Vagina (tissue), 2 donors: Measurements from ENCODE around the gene CBFB. TPM values are rescaled to one million over a fixed set of nuclear protein-coding genes. Genes with fewer than 3 reads are reported as not detected.

Source experiments
- DNase-seq, 2 donors: peaks; one replicate each; pipeline ENCODE4 v3.0.0-alpha.2; 2017; ENCODE audit errors: extremely low spot score in 2 of 2
- H3K27ac ChIP-seq: fragments of 200-600 bp; sonication (generic); one replicate; pipeline ENCODE4 v1.5.1; 2019
- H3K27me3 ChIP-seq: fragments of 200-600 bp; sonication (generic); one replicate; pipeline ENCODE4 v1.5.1; 2019
- H3K36me3 ChIP-seq, 2 donors: fragments of 200-600 bp; sonication (generic); one replicate each; pipeline ENCODE4 v1.5.1; 2017 to 2019
- H3K4me1 ChIP-seq: fragments of 200-600 bp; sonication (generic); one replicate; pipeline ENCODE4 v1.5.1; 2019
- H3K4me3 ChIP-seq, 2 donors: fragments of 200-600 bp; sonication (generic); 1 replicate in 1 of 2; 2 replicates in 1 of 2; pipeline ENCODE4 v1.5.1; 2016 to 2019
- H3K9me3 ChIP-seq: fragments of 200-600 bp; sonication (generic); one replicate; pipeline ENCODE4 v1.5.1; 2019
- POLR2A ChIP-seq, 2 donors: fragments of 450-650 bp; IDR thresholded peaks; one replicate each; pipeline ENCODE4 v1.6.1; 2017; ENCODE audit warnings: antibody characterized with exemption in 2 of 2, mild to moderate bottlenecking in 2 of 2, moderate library complexity in 2 of 2
- POLR2AphosphoS5 ChIP-seq, 2 donors: sonication (generic); formaldehyde crosslinking; IDR thresholded peaks; one replicate each; pipeline ENCODE4 v1.9.0; 2017; ENCODE audit warnings: antibody characterized with exemption in 2 of 2, mild to moderate bottlenecking in 2 of 2, low read depth in 1 of 2; ENCODE audit not compliant: insufficient read depth in 1 of 2
- intact Hi-C: fragments of 100-400 bp; cut with DNase I; formaldehyde crosslinking; loops from one replicate; pipeline ENCODE4 v1.15.1; 2023
- total RNA-seq: library from RNA; depleted of rRNA; stranded (reverse); fragments of >200 nt; gene quantifications from one replicate; pipeline ENCODE4 v1.2.3, GENCODE V29; 2016
- TF ChIP-seq, protein P1 (sequence below), 3 experiments: fragments of 450-650 bp in 2 of 3; fragments of 200-600 bp in 1 of 3; sonication (generic) in 1 of 3; IDR thresholded peaks; one replicate each; pipeline ENCODE4 v1.5.1; 2017 to 2019; ENCODE audit warnings: antibody characterized with exemption in 3 of 3, mild to moderate bottlenecking in 2 of 3, moderate library complexity in 2 of 3

CBFB gene
- total RNA-seq, 1 donor from 2014 or later = 33.9 TPM

DNA sequence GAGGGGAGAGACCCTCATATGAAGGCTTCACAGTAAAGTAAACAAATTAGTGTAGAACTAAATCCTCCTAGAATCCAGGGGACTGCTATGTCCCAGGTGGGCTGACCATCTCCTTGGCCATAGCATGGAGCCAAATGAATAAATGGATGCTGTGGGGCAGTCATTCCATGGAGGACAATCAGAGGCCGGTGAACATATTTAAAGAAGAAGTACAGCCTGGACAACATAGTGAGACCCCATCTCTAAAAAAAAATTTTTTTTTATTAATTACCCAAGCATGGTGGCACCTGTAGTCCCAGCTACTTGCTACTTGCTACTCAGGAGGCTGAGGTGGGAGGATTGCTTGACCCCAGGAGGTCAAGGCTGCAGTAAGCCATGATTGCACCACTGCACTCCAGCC is 5.3 kb upstream of the CBFB start:
- DNase-seq = no peak
- H3K4me3 ChIP-seq = no peak overlapping the region
- H3K36me3 ChIP-seq = no peaks in the 10 kb centered on the region
- H3K27me3 ChIP-seq = no peaks in the 10 kb centered on the region
- no peaks in the 10 kb centered on the region for H3K4me1 ChIP-seq
- intact Hi-C loops = no loop called here
- no peak for TF ChIP-seq POLR2AphosphoS5 (IDR thresholded peaks at IDR 0.05; ENCODE audit: insufficient read depth in 1 of 2, low read depth in 1 of 2)
- no peaks in the 10 kb centered on the region for H3K9me3 ChIP-seq
- H3K27ac ChIP-seq = no peak overlapping the region

DNA sequence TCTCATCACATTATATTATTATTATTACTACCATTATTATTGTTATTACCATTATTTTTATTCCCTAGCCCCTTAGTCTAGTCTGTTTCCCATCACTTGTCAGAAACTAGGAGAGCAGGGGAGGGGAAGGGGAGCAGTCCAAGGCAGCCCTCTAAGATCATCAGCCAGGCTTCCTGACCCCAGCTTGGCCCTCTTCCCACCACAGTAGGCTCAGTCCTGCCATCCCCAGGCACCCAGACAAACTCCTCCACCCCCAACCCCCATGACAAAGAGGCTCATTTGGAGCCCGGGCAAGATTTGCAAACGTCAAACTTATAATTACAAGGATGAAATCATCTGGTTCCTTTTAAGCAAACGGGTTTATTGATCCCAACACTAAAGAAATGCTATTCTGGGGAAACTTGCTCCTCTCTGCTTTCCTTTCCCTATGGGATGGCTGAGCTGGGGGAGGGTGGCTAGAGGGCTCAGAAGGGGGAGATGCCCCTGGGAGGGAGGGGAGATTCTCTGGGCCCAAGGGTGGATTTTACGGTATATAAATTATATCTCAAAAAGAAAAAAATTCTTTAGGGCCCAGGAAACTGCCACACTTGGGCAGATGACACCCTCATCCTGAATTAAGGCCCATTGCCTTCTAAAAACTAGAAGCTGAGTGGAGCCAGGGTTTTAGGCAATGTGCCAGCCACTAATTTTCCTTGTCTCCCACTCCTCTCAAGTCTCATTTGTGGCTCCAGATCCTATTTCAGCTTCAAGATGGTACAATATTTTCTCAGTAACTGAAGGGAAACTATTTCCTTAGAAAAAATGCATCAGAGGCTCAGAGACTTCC is 4.4 kb upstream of the CBFB start:
- Histone ChIP-seq H3K27ac (no peak overlapping the region), H3K4me3 (no peak overlapping the region), H3K27me3 (no peaks in the 10 kb centered on the region), H3K4me1 (no peaks in the 10 kb centered on the region), H3K9me3 (no peaks in the 10 kb centered on the region), H3K36me3 (no peaks in the 10 kb centered on the region)
- TF ChIP-seq POLR2AphosphoS5 (IDR thresholded peaks at IDR 0.05; ENCODE audit: insufficient read depth in 1 of 2, low read depth in 1 of 2) (no peak), POLR2A (IDR thresholded peaks at IDR 0.05) (no peak)
- TF ChIP-seq, protein P1, sequence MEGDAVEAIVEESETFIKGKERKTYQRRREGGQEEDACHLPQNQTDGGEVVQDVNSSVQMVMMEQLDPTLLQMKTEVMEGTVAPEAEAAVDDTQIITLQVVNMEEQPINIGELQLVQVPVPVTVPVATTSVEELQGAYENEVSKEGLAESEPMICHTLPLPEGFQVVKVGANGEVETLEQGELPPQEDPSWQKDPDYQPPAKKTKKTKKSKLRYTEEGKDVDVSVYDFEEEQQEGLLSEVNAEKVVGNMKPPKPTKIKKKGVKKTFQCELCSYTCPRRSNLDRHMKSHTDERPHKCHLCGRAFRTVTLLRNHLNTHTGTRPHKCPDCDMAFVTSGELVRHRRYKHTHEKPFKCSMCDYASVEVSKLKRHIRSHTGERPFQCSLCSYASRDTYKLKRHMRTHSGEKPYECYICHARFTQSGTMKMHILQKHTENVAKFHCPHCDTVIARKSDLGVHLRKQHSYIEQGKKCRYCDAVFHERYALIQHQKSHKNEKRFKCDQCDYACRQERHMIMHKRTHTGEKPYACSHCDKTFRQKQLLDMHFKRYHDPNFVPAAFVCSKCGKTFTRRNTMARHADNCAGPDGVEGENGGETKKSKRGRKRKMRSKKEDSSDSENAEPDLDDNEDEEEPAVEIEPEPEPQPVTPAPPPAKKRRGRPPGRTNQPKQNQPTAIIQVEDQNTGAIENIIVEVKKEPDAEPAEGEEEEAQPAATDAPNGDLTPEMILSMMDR (IDR thresholded peaks at IDR 0.05) = no peak
- DNase-seq = no peak
- intact Hi-C loops = no loop called here

DNA sequence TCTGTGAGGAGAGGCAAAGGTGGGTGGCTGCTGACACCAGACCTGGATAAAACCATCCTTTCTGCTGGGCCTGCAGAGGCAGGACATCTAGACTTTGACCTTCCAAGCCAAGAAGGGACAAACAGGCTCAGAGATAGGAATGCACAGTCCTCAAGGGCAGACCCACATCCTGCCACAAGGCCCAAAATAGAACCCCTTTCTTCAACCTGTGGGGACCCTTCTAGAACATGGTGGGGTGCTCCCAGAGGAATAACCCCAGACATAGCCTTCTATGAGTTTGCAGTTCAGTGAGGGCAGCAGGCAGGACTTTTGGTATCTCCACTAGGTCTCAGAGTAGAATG is 3.8 kb upstream of the CBFB start:
- Histone ChIP-seq H3K9me3 (no peaks in the 10 kb centered on the region), H3K27ac (no peak overlapping the region), H3K27me3 (no peaks in the 10 kb centered on the region), H3K4me1 (peaks cover 4% of the 10 kb centered on the region), H3K36me3 (no peaks in the 10 kb centered on the region), H3K4me3 (no peak overlapping the region)
- no peak for DNase-seq
- intact Hi-C loops = no loop called here
- TF ChIP-seq, protein P1 (IDR thresholded peaks at IDR 0.05) = no peak
- TF ChIP-seq POLR2AphosphoS5 (IDR thresholded peaks at IDR 0.05; ENCODE audit: insufficient read depth in 1 of 2, low read depth in 1 of 2) = no peak
- TF ChIP-seq POLR2A (IDR thresholded peaks at IDR 0.05) = no peak

DNA sequence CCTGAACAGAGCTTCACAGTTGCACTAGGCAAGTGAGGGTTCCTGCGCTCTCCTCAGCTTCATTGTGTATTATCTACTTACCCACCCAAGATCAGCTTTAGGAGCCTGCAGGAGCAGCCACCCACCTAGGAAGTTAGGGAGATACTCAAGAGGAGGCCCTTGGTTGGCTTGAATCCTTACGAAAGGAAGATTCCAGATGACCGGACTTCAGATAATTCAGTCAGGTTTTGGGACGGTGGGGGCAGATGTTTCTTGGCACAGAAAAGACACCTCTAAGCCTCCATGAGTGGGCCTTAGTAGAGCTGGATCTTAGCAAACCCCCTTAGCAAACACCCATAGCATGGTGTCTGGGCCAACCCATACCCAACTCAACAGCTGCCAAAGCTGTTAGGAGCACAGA is 2.4 kb upstream of the CBFB start:
- Histone ChIP-seq H3K27ac (no peak overlapping the region), H3K36me3 (peaks cover 0 to 4% of the 10 kb centered on the region in 2 donors), H3K27me3 (no peaks in the 10 kb centered on the region), H3K9me3 (no peaks in the 10 kb centered on the region), H3K4me3 (no peak overlapping the region), H3K4me1 (peaks cover 18% of the 10 kb centered on the region)
- intact Hi-C loops = no loop called here
- DNase-seq = no peak
- TF ChIP-seq POLR2AphosphoS5 (IDR thresholded peaks at IDR 0.05; ENCODE audit: insufficient read depth in 1 of 2, low read depth in 1 of 2) (no peak), POLR2A (IDR thresholded peaks at IDR 0.05) (no peak)

DNA sequence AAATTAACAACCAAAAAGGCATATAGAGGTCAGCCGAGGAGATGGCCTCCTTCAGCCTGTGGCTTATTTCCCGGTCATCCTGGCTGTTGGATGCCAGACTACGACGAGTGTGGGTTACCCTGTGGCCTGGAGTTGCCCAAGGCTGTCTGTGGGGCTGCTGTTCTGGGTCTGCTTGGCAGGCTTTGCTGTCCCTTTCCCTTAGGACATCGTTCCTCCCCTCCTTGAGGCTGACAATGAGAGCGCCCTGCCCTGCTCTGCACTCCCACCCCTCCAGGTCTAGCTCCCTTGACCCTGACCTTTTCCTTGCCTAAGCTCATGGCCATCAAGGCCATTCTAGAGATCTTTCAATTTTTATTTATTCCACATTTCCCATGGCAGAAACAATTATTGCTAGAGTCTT is 1.9 kb upstream of the CBFB start:
- no peak for DNase-seq

More for the DNA sequence above, 1.9 kb upstream of the CBFB start:
- Histone ChIP-seq H3K4me1 (peaks cover 22% of the 10 kb centered on the region), H3K9me3 (no peaks in the 10 kb centered on the region), H3K36me3 (peaks cover 0 to 4% of the 10 kb centered on the region in 2 donors), H3K27me3 (no peaks in the 10 kb centered on the region), H3K27ac (no peak overlapping the region), H3K4me3 (no peak overlapping the region)
- TF ChIP-seq, protein P1 (IDR thresholded peaks at IDR 0.05) = no peak
- TF ChIP-seq POLR2A (IDR thresholded peaks at IDR 0.05) (no peak), POLR2AphosphoS5 (IDR thresholded peaks at IDR 0.05; ENCODE audit: insufficient read depth in 1 of 2, low read depth in 1 of 2) (no peak)
- intact Hi-C loops = no loop called here
